ENCODE data around the gene FNDC8.

Gene FNDC8

DNA sequence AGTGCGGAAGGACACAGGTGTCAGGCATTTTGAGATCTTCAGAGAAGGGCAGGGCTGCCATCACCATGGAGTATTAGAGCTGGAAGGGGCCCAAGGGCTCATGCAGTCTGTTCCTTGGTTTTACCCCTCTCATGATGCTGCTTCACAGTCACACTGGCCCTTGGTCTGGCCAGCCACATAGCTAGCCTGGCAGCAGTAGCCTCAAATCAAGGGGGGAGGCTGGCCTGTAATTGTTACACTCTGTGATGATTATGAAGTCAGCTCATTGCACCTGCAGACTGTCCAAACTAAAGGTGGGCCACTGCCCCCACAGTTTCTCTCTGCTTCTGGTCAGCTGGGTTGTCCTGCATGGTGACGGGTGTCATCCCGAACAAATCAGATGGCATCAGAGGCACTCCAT, at the start of gene FNDC8:
TSS of gene FNDC8 (plus strand) at position 301 of the 400 bp plus-strand sequence. CDS start at position 380, 79 bp downstream.
- TF ChIP-seq, protein P1, sequence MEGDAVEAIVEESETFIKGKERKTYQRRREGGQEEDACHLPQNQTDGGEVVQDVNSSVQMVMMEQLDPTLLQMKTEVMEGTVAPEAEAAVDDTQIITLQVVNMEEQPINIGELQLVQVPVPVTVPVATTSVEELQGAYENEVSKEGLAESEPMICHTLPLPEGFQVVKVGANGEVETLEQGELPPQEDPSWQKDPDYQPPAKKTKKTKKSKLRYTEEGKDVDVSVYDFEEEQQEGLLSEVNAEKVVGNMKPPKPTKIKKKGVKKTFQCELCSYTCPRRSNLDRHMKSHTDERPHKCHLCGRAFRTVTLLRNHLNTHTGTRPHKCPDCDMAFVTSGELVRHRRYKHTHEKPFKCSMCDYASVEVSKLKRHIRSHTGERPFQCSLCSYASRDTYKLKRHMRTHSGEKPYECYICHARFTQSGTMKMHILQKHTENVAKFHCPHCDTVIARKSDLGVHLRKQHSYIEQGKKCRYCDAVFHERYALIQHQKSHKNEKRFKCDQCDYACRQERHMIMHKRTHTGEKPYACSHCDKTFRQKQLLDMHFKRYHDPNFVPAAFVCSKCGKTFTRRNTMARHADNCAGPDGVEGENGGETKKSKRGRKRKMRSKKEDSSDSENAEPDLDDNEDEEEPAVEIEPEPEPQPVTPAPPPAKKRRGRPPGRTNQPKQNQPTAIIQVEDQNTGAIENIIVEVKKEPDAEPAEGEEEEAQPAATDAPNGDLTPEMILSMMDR (IDR thresholded peaks at IDR 0.05; ENCODE audit: insufficient read depth, low read depth, low read length, missing control alignments) = no peak
- H3K4me3 ChIP-seq (ENCODE audit: low read length) = no peak within 1 kb of the TSS

DNA sequence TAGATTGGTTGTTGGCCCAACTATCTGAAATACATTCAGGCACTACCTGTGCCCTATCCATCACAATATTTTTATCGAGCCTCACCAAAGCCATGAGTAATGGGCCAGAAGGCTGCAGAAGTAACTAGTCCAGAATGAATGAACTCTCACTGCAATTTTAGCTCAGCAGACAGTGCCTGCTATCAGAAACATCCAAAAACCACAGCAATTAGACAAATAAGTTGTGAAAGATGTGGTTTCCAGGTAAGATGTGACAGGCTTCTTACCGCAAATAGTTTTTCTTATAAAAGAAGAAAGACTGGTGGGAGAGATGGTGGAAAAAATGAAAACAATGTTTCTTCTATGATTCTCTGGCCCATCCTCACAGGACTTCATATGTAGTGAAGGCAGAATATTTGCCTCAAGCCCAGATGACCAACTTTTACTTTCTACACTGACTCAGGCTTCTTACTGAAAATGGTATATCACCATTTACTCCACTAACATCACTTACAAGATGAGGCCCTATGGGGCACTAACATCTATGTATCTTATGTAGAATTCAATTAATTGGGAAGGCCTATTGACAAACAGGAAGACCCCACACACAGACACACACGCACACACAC, 48.1 kb upstream of the FNDC8 start:
- TF ChIP-seq, protein P1 (IDR thresholded peaks at IDR 0.05; ENCODE audit: insufficient read depth, low read depth, low read length, missing control alignments) = no peak

More for the DNA sequence above, at the start of gene FNDC8:
- no peak for DNase-seq (ENCODE audit: low read depth)

GRCh38 chr17:35073991-35074627, 47.3 kb upstream of the FNDC8 start:
- TF ChIP-seq, protein P1 (IDR thresholded peaks at IDR 0.05; ENCODE audit: insufficient read depth, low read depth, low read length, missing control alignments) = no peak
- no peak overlapping the region for H3K4me3 ChIP-seq (ENCODE audit: low read length)
- peak; percentile 24 for DNase-seq (ENCODE audit: low read depth)

More for the DNA sequence above, 48.1 kb upstream of the FNDC8 start:
- H3K4me3 ChIP-seq (ENCODE audit: low read length) = no peak overlapping the region
- no peak for DNase-seq (ENCODE audit: low read depth)

DNA sequence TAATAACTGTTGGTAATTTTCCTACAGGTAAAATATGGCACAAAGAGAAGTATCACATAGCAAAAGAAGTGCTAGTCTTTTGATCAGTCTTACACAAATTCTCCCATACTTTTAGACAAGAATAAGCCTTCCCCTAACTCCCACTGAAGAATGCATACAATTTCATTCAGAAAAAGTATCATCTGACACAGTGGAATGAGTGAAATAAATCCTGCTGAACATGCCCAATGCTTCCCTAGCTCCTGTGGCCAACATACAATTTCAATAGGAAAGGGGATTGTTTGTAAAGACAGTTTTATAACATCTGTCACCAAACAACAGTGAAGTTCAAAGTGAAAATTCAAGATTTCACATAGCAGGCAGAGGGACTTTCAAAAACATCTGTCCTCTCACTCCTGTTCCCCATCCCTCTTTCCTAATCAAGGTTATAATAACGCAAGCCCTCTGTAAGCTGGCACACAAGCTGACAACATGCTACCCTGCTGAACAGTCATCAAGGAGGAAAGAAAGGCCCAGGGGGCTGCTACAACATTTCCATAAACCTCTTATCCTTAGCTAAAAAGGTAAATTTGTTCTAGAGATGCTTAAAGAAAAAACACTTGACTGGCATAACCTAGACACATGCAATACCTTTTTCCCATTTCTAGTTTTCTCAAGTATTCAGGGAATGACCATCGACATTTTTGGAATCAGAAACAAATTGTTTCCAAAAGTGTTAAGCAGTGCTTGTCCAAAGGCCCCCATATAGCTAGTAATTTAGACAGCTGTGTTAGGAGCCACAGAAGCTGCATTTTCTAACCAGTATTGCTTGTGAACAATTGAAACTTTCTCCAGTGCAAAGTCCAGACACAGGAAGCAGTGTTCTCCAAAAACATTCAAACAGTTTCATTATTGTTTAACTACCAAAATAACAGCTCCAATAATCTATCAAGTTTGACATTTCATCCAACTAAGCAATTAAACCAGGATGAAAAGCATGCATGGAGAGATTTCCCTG, 46.4 kb upstream of the FNDC8 start:
- no peak overlapping the region for H3K4me3 ChIP-seq (ENCODE audit: low read length)
- DNase-seq (ENCODE audit: low read depth) = no peak
- TF ChIP-seq, protein P1 (IDR thresholded peaks at IDR 0.05; ENCODE audit: insufficient read depth, low read depth, low read length, missing control alignments) = no peak

DNA sequence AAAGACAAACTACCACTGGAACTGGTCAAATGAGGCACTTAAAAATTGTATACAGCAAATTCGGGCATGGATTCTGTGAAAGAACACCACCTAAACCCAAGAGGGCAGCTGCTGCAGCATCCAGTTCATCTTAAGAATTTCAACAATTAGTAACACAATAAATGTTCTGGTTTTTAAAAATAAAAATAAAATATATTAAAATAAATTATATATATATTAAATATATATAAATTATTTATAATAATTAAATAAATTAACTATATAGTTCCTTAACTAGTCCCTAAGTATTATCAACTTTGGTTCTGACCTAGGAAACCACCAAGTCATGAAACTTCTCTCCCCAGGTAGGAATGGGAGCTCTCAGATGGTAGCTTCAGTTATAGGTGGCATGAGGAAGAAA, 44.5 kb upstream of the FNDC8 start:
- TF ChIP-seq, protein P1 (IDR thresholded peaks at IDR 0.05; ENCODE audit: insufficient read depth, low read depth, low read length, missing control alignments) = no peak
- H3K4me3 ChIP-seq (ENCODE audit: low read length) = no peak overlapping the region
- no peak for DNase-seq (ENCODE audit: low read depth)

DNA sequence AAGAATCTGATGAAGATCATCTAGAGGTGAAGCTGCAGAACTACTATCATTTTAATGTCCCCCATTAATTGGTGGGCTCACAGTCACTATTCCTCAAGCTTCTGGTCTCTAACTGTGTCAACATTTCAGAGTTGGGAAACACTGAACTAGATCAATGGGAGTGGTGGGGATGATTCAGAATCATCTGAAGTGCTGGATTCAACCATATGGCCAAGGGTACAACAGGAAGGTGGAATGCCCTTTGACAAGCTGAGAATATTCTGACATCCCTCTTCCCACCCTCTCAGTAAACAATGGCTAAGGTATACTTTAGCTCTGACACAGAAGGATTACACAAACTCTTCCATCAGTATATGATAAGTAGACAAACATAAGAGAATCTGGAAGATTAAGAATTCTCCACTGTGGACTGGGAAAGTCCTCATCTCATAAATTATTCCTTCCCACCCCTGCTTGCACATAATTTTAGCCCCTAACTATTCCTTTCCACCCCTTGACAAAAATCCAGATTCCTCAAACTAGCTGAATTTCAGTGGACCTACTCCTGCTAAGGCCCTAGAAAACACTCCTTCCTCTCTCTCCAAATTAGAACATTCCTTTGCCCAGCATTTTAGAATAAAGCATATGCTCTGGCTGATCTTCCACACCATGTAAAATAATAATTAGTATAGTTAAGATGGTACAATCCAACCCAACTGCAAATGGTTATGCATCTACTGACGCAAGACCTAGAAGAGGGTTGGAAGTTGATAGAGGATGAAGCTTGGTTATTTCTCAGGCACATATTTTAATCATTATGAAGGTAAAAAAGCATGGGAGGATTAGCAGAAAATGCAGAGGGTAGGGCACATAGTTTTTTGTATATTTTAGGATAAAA, 41.6 kb upstream of the FNDC8 start:
- TF ChIP-seq, protein P1 (IDR thresholded peaks at IDR 0.05; ENCODE audit: insufficient read depth, low read depth, low read length, missing control alignments) = no peak
- no peak overlapping the region for H3K4me3 ChIP-seq (ENCODE audit: low read length)
- peak; percentile 93 for DNase-seq (ENCODE audit: low read depth)

Measured in epithelial cell of esophagus (primary cell).